H9 (cell line): ENCODE results near the gene SMYD4. TPM values are rescaled to one million over a fixed set of nuclear protein-coding genes. Genes with fewer than 3 reads are reported as not detected.

Source experiments
- DNase-seq: peaks from one replicate; pipeline ENCODE4 v3.0.0-alpha.2; 2017
- H2AFZ ChIP-seq: one replicate; pipeline ENCODE4 v1.6.1; 2013; ENCODE audit warnings: mild to moderate bottlenecking, low read length, control low read depth, moderate library complexity
- H2AK5ac ChIP-seq: 2 replicates; pipeline ENCODE4 v1.6.1; 2013; ENCODE audit warnings: low read length, control low read depth, mixed read lengths; ENCODE audit not compliant: insufficient read length
- H2BK120ac ChIP-seq: one replicate; pipeline ENCODE4 v1.6.1; 2013; ENCODE audit warnings: low read depth, mild to moderate bottlenecking, low read length, control low read depth, inconsistent platforms; ENCODE audit not compliant: poor library complexity, severe bottlenecking
- H2BK12ac ChIP-seq: 2 replicates; pipeline ENCODE4 v1.6.1; 2013; ENCODE audit warnings: low read length, control low read depth, mixed read lengths, low read depth; ENCODE audit not compliant: insufficient read length
- H2BK15ac ChIP-seq: 2 replicates; pipeline ENCODE4 v1.6.1; 2013; ENCODE audit warnings: low read depth, low read length, control low read depth
- H2BK20ac ChIP-seq: one replicate; pipeline ENCODE4 v1.6.1; 2013; ENCODE audit warnings: low read depth, mild to moderate bottlenecking, low read length, control low read depth, inconsistent platforms; ENCODE audit not compliant: poor library complexity, severe bottlenecking
- H2BK5ac ChIP-seq: 2 replicates; pipeline ENCODE4 v1.6.1; 2013; ENCODE audit warnings: low read length, control low read depth, mixed read lengths; ENCODE audit not compliant: insufficient read length
- H3K14ac ChIP-seq: 2 replicates; pipeline ENCODE4 v1.6.1; 2013; ENCODE audit warnings: low read length, control low read depth; ENCODE audit not compliant: insufficient read depth
- H3K18ac ChIP-seq: 2 replicates; pipeline ENCODE4 v1.6.1; 2013; ENCODE audit warnings: low read depth, mild to moderate bottlenecking, mixed read lengths, low read length, control low read depth; ENCODE audit not compliant: insufficient read length
- H3K23ac ChIP-seq: 2 replicates; pipeline ENCODE4 v1.6.1; 2013; ENCODE audit warnings: low read length, control low read depth, mixed read lengths, low read depth; ENCODE audit not compliant: insufficient read length
- H3K23me2 ChIP-seq: 2 replicates; pipeline ENCODE4 v1.6.1; 2013; ENCODE audit warnings: low read depth, mild to moderate bottlenecking, mixed read lengths, low read length, control low read depth; ENCODE audit not compliant: insufficient read length, poor library complexity, severe bottlenecking
- H3K27ac ChIP-seq: 2 replicates; pipeline ENCODE4 v1.5.1; 2013; ENCODE audit warnings: low read length, control low read depth, mixed read lengths, low read depth; ENCODE audit not compliant: insufficient read length
- H3K27me3 ChIP-seq: 2 replicates; pipeline ENCODE4 v1.6.1; 2013; ENCODE audit warnings: low read length, control low read depth, inconsistent platforms; ENCODE audit not compliant: insufficient read depth
- H3K4ac ChIP-seq: 2 replicates; pipeline ENCODE4 v1.6.1; 2013; ENCODE audit warnings: low read depth, mild to moderate bottlenecking, control low read depth, inconsistent platforms, low read length, moderate library complexity
- H3K4me1 ChIP-seq: 2 replicates; pipeline ENCODE4 v1.6.1; 2013; ENCODE audit warnings: low read length, control low read depth, inconsistent platforms; ENCODE audit not compliant: insufficient read depth
- H3K4me2 ChIP-seq: 2 replicates; pipeline ENCODE4 v1.6.1; 2013; ENCODE audit warnings: low read length, control low read depth, mixed read lengths; ENCODE audit not compliant: insufficient read length, insufficient read depth
- H3K56ac ChIP-seq: 2 replicates; pipeline ENCODE4 v1.6.1; 2013; ENCODE audit warnings: low read depth, mild to moderate bottlenecking, mixed read lengths, low read length, control low read depth; ENCODE audit not compliant: insufficient read length
- H3K79me1 ChIP-seq: 2 replicates; pipeline ENCODE4 v1.6.1; 2013; ENCODE audit warnings: low read depth, mild to moderate bottlenecking, moderate library complexity, low read length, control low read depth, inconsistent platforms; ENCODE audit not compliant: insufficient read depth, poor library complexity, severe bottlenecking
- H3K79me2 ChIP-seq: 2 replicates; pipeline ENCODE4 v1.6.1; 2013; ENCODE audit warnings: low read length, control low read depth, inconsistent platforms; ENCODE audit not compliant: insufficient read depth
- H3K9ac ChIP-seq: 2 replicates; pipeline ENCODE4 v1.6.1; 2013; ENCODE audit warnings: low read length, control low read depth, mixed read lengths; ENCODE audit not compliant: insufficient read length; ENCODE audit errors: extremely low read depth
- H3K9me3 ChIP-seq: one replicate; pipeline ENCODE4 v1.6.1; 2013; ENCODE audit warnings: low read depth, low read length, inconsistent platforms; ENCODE audit not compliant: control insufficient read depth
- H3T11ph ChIP-seq: one replicate; pipeline ENCODE4 v1.6.1; 2013; ENCODE audit warnings: mild to moderate bottlenecking, low read length, control low read depth, inconsistent platforms
- H4K20me1 ChIP-seq: one replicate; pipeline ENCODE4 v1.6.1; 2013; ENCODE audit not compliant: control insufficient read depth, insufficient read length, insufficient read depth
- H4K5ac ChIP-seq: 2 replicates; pipeline ENCODE4 v1.6.1; 2013; ENCODE audit warnings: low read depth, mild to moderate bottlenecking, mixed read lengths, low read length, control low read depth; ENCODE audit not compliant: insufficient read length
- H4K8ac ChIP-seq: replicated peaks from 2 replicates; pipeline ENCODE4 v1.6.1; 2013; ENCODE audit warnings: low read length, control low read depth, mixed read lengths, low read depth; ENCODE audit not compliant: insufficient read length
- H4K91ac ChIP-seq: 2 replicates; pipeline ENCODE4 v1.6.1; 2013; ENCODE audit warnings: low read depth, mild to moderate bottlenecking, moderate library complexity, mixed read lengths, low read length, control low read depth; ENCODE audit not compliant: insufficient read length
- H3K27ac Mint-ChIP-seq, 3 experiments: 2 replicates in 2 of 3; 3 replicates in 1 of 3; pipeline ENCODE4 v1.8.0; 2020 to 2021; ENCODE audit warnings: mixed read lengths in 3 of 3, mild to moderate bottlenecking in 1 of 3, moderate library complexity in 1 of 3
- H3K27me3 Mint-ChIP-seq: 2 replicates; pipeline ENCODE4 v1.8.0; 2021; ENCODE audit warnings: low read depth, mild to moderate bottlenecking, moderate library complexity, mixed read lengths
- H3K36me3 Mint-ChIP-seq, 3 experiments: 2 replicates in 2 of 3; 3 replicates in 1 of 3; pipeline ENCODE4 v1.8.0; 2020 to 2021; ENCODE audit warnings: low read depth in 3 of 3, mixed read lengths in 3 of 3; ENCODE audit not compliant: insufficient read depth in 1 of 3
- H3K4me1 Mint-ChIP-seq, 2 experiments: 2 replicates each; pipeline ENCODE4 v1.8.0; 2020; ENCODE audit warnings: mixed read lengths in 2 of 2
- H3K4me3 Mint-ChIP-seq, 2 experiments: 2 replicates in 1 of 2; 3 replicates in 1 of 2; pipeline ENCODE4 v1.8.0; 2020 to 2021; ENCODE audit warnings: mild to moderate bottlenecking in 2 of 2, mixed read lengths in 2 of 2, moderate library complexity in 1 of 2
- H3K9me3 Mint-ChIP-seq, 2 experiments: 2 replicates in 1 of 2; 3 replicates in 1 of 2; pipeline ENCODE4 v1.8.0; 2020; ENCODE audit warnings: mild to moderate bottlenecking in 2 of 2, mixed read lengths in 2 of 2, moderate library complexity in 1 of 2
- WGBS: extraction: QIAGEN DNeasy Blood & Tissue Kit; methylation state at CpG from one replicate; pipeline ENCODE4 v1.1.7; 2013; ENCODE audit warnings: missing lambda C conversion rate, low lambda C conversion rate, mixed read lengths; ENCODE audit not compliant: insufficient read length; ENCODE audit errors: extremely low coverage; 5-methylcytosine and 5-hydroxymethylcytosine counted together
- total RNA-seq: library from RNA; stranded (reverse); gene quantifications from 2 replicates; pipeline ENCODE4 v1.2.1, GENCODE V29; 2021
- TF ChIP-seq, protein P1 (sequence below): fragments of 200-600 bp; sonication (generic); conservative IDR thresholded peaks from 3 replicates; pipeline ENCODE4 v1.8.0; 2021; ENCODE audit warnings: antibody characterized with exemption, mild to moderate bottlenecking

The SMYD4 gene
- total RNA-seq, 1 experiment from 2014 or later: 28.8 TPM

DNA sequence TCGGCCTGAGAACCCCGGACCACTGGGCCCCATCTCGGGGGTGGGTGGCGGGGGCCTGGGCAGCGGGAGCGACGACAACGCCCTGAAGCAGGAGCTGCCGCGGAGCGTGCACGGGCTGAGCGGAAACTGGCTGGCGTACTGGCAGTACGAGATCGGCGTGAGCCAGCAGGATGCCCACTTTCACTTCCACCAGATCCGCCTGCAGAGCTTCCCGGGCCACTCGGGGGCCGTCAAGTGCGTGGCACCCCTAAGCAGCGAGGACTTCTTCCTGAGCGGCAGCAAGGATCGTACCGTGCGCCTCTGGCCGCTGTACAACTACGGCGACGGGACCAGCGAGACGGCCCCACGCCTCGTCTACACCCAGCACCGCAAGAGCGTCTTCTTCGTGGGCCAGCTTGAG lies 95.9 kb downstream of the SMYD4 start:
- H3K9me3 ChIP-seq: no peaks in the 10 kb centered on the region
- no peak overlapping the region for H3K9ac ChIP-seq
- no peak overlapping the region for H3K4me3 Mint-ChIP-seq
- H2BK12ac ChIP-seq: no peak overlapping the region
- H3K4me1 ChIP-seq: no peaks in the 10 kb centered on the region; the same call in 1 of the 2 replicates
- no peak overlapping the region for H3K14ac ChIP-seq
- no peak overlapping the region for H2BK15ac ChIP-seq
- H2AFZ ChIP-seq: no peak overlapping the region
- no peaks in the 10 kb centered on the region for H3K27me3 ChIP-seq
- H4K20me1 ChIP-seq: no peaks in the 10 kb centered on the region
- H4K91ac ChIP-seq: no peak overlapping the region
- WGBS: no CpG with 5 or more reads among the region's 38 CpGs
- H3K27ac Mint-ChIP-seq: no peak overlapping the region; a peak in 1 of 7 replicates
- no peak overlapping the region for H4K8ac ChIP-seq
- H3K79me2 ChIP-seq: no peaks in the 10 kb centered on the region
- DNase-seq: no peak
- H3K56ac ChIP-seq: no peak overlapping the region
- H2BK5ac ChIP-seq: no peak overlapping the region
- H3K4me1 Mint-ChIP-seq: peaks cover 6 to 12% of the 10 kb centered on the region in 2 experiments; a peak in 1 of 4 replicates
- no peaks in the 10 kb centered on the region; the same call in 1 of the 2 replicates for H3K27me3 Mint-ChIP-seq
- no peak overlapping the region for H3T11ph ChIP-seq
- H3K23ac ChIP-seq: no peak overlapping the region
- H3K27ac ChIP-seq: no peak overlapping the region
- H3K36me3 Mint-ChIP-seq: peaks cover 0 to 7% (median 7%) of the 10 kb centered on the region in 3 experiments; a peak in 4 of 7 replicates
- peaks cover 0 to 3% of the 10 kb centered on the region in 2 experiments; a peak in 2 of 5 replicates for H3K9me3 Mint-ChIP-seq
- no peak overlapping the region for H3K4ac ChIP-seq
- H4K5ac ChIP-seq: no peak overlapping the region
- no peak overlapping the region for H3K18ac ChIP-seq
- no peaks in the 10 kb centered on the region for H3K79me1 ChIP-seq
- TF ChIP-seq, protein P1, sequence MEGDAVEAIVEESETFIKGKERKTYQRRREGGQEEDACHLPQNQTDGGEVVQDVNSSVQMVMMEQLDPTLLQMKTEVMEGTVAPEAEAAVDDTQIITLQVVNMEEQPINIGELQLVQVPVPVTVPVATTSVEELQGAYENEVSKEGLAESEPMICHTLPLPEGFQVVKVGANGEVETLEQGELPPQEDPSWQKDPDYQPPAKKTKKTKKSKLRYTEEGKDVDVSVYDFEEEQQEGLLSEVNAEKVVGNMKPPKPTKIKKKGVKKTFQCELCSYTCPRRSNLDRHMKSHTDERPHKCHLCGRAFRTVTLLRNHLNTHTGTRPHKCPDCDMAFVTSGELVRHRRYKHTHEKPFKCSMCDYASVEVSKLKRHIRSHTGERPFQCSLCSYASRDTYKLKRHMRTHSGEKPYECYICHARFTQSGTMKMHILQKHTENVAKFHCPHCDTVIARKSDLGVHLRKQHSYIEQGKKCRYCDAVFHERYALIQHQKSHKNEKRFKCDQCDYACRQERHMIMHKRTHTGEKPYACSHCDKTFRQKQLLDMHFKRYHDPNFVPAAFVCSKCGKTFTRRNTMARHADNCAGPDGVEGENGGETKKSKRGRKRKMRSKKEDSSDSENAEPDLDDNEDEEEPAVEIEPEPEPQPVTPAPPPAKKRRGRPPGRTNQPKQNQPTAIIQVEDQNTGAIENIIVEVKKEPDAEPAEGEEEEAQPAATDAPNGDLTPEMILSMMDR: no peak
- H2BK20ac ChIP-seq: no peak overlapping the region
- H2BK120ac ChIP-seq: no peak overlapping the region
- H3K4me2 ChIP-seq: no peak overlapping the region
- no peaks in the 10 kb centered on the region for H3K23me2 ChIP-seq
- H2AK5ac ChIP-seq: no peak overlapping the region
